GM15510 (cell line): ENCODE results near the gene HOXB4.

Experiments used
- POLR2A ChIP-seq: IDR thresholded peaks from 3 replicates; pipeline ENCODE4 v1.6.1; 2011; ENCODE audit warnings: borderline replicate concordance; ENCODE audit not compliant: insufficient read length; ENCODE audit errors: extremely low read depth

The HOXB4 gene

DNA sequence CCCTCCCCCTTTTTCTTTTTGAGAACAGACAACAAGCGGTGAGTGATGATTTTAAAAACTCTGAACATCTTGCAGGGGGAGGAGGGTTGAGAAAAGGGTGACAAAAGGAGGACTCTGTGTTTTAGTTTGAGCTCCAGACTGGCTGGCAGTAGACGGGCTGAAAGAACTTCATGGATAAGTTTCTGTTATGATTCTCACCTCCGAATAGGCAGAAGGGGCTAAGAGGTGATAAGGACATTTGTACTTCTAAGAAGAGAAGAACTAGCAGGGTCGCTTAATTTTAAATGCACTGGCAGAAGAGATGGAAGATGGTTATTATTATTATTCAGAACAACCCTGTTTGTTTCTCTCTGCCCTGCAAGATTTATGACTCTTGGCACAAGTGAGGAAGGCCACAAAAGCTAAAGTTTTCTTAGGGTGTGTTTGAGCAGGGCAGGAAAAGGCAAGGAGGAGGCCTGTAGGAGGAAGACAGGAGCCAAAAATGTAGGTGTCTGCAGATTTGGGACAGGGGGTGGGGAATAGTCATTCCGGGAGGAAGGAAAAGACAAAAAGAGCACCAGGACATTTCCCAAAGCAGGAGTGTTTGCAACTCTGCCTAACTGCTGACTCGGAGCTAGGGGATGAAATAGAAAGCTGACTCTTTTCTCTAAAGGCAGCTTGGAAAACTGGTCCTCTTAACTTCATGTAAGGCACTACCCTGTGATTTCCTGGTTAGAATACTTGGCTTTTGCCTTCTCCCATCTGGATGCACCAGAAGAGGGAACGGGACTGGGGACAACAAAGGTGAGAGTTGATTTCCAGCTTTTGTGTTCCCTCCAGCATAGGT, 21.4 kb downstream of the HOXB4 start:
- no peak for TF ChIP-seq POLR2A

DNA sequence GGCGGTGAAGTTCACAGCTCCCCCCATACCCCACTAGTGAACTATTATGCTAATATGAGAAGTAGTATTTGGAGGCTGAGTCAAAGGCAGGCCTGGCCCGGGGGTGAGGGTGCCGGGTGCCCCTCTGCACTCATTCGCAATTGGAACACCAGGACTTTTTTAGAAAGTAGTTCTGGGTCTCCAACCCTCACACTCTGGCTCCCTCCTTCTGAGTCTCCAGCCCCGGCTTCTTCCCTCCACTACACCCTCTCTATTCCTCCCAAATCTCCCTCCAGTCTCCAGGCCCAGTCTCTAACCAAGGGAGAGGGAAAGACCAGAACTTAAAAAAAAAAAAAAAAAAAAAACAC, 21.9 kb downstream of the HOXB4 start:
- TF ChIP-seq POLR2A: no peak

DNA sequence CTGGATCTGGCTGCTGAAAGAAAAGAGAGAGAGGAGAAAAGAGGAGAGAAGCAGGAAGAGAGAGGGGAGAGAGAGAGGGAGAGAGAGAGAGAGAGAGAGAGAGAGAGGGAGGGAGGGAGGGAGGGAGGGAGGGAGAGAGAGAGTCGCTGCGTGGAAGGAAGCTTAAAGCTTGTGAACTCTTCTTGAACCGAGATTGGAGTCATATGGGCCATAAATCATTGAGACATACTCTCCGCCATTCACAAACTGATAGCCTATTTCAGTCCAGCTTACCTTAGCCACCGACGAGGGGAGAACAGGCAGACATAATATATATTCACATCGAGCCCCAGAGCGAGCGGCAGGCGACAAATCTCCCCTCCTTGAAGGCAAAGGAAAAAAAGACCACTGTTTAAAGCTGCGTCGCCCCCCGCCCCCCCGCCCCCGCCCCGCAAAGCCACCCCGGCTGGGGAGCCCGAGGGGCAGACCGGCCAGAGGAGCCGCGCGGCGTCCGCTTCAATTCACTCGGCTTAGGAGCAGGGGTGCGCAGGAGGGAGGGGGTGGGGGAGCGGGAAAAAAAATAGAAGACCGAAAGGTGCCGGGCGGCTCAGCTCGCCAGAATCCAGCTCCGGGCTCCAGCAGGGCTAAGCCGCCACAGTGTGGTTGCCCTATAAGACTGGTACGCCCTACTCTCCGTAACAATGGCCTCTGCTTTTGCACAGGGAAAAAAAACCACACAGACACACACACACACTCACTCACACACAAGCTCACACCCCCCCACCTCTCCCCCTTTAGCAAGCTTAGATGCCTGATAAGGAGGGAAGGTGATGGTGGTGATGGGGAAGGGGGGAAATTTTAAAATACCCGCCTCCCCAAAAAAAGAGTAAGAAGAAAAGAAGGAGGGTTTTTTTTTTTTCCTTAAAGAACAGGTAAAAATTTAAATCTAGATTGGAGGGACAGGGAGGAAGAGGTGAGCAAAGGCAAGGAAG, 22.6 kb downstream of the HOXB4 start:
- no peak for TF ChIP-seq POLR2A

DNA sequence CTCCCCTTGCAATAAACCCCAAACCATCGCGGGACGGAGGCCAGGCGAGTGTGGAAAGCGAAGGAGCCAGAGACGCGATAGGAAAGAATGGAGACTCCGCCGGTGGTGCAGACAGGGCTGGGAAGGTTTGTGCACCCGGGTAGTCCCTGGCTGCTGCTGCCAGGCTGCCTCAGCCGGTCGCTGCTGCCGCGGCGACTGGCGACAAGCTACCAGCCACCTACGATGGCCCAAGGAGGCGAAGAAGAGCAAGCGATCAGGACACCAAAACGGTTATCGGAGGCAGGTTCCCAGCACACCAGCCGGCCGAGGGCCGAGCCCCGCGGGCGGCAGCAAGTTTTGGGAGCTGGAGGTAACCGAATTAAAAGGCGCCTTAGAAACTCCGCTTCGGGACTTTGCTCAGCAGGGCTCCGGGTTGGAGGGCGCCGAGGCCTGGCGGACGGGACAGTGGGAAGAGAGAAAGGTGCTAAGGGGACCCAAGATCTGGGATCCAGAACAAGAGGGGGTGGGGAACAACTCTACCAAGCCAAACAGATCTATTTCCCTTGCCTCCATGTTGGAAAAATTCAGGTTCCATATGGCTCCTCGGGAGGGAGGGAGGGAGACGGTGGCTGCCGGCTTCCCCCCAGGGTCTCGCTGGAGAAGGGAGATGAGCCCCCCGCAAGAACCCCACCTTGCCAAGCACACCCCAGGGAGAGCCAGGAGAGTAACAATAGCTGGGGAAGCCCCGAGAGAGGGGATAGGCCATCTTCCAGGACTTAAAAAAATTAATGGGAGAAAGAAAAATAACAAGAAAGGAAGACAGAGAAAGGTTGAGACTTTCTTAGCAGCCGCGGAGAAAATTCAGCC, 23.5 kb downstream of the HOXB4 start:
- no peak for TF ChIP-seq POLR2A

DNA sequence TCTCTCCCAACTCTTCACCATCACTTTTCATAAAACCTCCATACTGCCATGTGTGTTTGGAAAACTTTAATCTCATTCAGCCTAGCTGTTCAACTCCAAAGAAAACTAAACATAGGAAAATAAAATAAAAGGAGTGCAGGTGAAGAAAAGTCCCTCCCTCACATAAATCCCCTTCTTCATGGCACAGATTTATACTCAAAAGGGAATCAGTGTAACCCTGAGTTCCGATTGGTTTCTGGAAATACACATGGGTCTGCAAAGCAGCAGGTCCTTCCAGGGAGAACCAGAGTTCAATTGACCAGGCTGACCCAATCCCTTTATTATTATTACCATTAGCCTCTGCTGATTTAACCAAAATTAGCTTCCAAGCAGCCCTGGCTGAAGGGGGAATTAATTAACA, 24.3 kb downstream of the HOXB4 start:
- TF ChIP-seq POLR2A: no peak

DNA sequence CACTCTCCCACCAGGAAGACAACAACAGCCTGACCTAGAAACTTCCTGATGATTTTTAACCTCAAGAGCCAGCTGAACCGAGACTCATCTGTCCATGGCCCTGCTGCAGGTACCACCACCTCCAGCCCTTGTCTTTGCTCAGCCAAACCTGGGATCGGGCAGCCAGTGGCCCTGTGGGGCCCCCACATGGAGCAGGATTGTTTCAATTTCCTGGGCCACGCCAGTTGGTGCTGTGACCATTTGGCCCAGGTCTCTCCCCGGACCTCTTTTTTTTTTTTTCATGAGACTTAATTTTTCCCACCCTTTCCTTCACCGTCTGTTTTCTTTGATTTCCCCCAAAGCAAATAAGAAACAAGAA, 25.0 kb downstream of the HOXB4 start:
- no peak for TF ChIP-seq POLR2A

DNA sequence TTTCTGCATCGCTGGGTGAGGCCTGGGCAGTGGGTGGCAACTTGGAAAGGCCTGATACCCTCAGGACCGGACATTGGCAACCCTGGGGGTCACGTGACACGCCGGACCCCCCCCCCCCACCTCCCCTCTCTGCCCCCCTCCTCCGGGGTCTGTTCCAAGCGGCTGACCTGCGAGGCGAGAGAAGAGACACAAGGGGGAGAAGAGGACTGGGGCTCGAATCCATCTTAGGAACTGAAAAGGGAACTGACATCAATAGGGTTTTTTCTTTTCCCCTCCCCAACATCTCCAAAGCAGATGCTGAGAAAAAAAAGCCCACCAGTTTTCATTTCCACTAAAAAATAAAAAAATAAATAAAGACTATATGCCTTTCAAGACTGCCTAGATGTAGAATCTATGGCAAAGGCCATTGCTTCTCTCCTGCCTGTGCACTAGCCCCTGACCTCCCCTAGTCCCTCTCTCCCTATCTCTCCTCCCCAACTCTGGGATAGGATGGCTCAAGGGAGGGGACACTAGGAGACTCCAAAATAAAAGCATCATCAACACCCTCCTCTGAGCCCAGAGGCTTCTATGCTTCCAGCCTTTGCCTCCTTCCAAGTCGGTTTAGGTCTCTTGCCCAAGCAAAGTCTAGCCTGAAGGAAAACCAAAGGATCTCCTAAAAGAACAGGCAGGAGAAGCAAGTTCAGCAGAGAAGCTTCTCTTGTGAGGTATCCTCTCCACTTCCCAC, 25.5 kb downstream of the HOXB4 start:
- no peak for TF ChIP-seq POLR2A

DNA sequence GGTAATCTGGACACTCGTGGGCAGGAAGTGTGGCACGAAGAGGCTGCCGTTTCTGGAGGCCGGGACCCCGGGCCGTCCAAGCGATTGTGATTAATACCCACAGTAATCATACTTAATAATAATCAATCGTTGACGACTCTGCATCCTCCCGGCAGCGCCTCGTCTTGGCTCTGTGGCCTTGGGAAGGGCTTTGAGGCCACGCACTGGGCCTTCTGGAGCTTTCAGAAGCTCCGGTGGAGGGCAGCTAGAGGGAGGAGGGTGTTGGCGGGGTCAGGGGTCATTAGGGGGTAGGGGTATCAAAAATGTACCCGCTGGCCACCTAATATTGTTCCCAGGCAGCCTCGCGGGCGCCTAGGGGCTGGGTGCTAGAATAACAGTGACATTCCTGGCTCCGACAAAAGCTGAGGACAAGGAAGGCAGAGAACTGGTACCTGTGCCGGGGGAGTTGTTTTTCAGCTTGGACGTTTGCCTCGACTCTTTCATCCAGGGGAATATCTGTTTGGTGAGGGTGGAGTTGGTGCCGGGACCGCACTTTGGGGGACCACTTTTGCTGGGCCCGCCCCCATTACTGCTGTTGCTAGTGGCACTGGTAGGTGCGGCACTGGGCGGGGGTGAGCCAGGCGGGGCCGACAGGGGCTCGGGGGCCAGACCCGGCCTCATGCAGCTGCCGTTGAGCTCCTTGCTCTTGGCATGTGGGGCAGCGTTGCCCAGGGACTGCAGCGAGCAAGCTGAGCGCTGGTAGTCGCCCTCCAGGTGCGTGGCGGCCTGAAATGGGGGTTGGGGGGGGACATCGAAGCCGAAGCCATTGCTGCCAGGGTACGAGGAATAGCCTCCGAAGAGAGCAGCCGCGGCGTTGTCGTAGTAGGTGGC, 26.3 kb downstream of the HOXB4 start:
- TF ChIP-seq POLR2A: no peak

DNA sequence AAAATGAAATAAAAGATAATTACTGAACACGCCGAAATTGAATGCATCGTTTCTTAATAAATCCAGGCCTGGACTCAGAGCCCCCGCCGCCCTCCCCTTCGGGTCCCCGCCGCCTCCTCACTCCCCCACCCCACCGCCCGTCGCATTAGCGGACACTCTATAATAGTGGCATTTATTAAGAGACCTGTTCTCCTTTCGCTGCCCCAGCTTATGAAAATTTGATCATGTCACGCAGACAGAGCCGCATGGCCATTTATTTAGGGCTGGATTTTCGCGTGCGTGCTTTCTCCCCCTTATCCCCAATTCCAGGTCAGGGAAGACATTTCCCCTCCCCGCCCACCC, 27.0 kb downstream of the HOXB4 start:
- no peak for TF ChIP-seq POLR2A

DNA sequence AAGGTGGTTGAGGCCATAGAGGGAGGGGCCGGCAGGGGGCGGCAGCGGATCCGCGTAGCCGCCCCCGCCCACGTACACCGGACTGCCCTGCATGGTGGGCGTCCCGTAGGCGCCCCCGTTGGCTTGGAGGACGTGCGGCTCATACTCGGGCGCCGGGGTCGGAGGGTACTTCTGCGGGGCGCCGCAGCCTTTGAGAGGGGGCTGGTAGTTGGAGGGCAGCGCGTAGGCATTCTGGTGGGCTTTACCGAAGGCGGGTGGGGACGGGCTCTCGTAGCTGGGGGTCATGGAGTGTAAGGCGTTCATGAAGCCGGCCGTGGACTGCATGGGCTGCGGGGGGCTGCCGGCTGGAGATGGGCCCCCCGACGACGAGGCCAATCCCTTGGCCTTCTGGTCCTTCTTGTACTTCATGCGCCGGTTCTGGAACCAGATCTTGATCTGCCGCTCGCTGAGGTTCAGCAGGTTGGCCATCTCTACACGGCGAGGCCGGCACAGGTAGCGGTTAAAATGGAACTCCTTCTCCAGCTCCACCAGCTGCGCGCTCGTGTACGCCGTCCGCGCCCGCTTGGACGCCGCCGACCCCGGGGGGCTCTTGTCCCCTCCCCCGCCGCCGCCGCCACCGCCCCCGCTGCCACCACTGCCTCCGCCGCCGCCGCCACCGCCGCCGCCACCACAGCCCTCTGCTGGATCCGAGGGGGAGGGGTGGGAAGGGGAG, 27.5 kb downstream of the HOXB4 start:
- TF ChIP-seq POLR2A: no peak

DNA sequence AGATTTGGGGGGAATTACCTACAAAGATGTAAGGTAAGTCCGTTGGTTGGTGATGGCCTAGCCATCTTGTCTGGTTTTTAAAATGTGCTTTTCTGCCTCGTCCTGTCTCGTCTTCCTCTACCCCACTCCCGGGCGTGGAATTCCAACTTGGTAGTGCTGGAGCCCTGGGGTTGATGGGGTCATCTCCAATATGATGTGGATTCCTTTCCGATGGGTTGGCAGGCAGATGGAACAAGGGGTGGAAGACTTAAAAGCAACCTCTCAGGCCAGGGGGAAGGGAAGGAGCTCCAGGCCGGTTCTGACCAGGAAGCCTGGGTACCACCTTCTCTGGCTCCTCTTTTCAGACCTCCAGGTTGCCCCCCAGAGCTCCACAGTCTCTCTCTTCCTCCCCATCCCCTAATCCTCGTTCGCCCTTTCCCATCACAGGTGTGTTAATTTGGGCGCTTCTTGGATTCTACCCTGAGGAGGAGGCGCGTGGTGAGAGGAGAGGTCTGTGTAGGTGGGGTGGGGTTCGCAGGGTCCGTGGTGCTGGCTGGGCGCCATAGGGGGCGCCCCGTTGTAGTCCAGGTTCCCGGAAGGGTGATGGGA, 28.1 kb downstream of the HOXB4 start:
- no peak for TF ChIP-seq POLR2A

DNA sequence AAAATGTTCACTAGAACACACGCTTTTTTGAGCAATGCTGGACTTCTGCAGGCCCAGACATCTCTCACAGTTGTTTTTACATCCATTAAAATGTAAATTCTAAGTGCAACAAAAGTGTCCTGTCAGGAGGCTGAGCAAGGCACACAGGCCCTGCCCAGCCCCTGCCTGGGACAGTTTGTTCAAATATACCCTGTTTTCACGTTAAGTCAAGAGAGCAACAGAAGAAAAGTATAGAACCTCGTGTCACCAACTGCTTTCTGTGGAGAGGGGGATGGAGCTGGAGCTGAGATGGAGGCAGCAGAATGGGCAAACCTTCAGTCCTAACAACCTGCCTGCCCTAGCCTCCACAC, 28.9 kb downstream of the HOXB4 start:
- TF ChIP-seq POLR2A: no peak
